HG02588 (cell line): ENCODE results near the gene SPATA31C2.
"Not testable (repeated sequence)": the region's sequence is repeated elsewhere in the genome, so short reads cannot be mapped to it uniquely, and the experiment has no call there.

Source experiments
- ATAC-seq: cut with Tn5 transposase; IDR thresholded peaks from one replicate; pipeline ENCODE4 v1.9.1; 2021; ENCODE audit warnings: mild to moderate bottlenecking, moderate library complexity; ENCODE audit not compliant: unreplicated experiment

SPATA31C2 gene

GRCh38 chr9:88138375-88138774 is at the start of gene SPATA31C2:
Gene SPATA31C2 (minus strand): TSS chr9:88138475. CDS start chr9:88138446, 29 bp downstream.
- not testable (repeated sequence) for ATAC-seq

GRCh38 chr9:88187631-88188030 is 49.4 kb upstream of the SPATA31C2 start:
- ATAC-seq: no peak

GRCh38 chr9:88186495-88187110 is 48.3 kb upstream of the SPATA31C2 start:
- no peak for ATAC-seq

- no peak for ATAC-seq
Measured at GRCh38 chr9:88184976-88185375, 46.7 kb upstream of the SPATA31C2 start.

- no peak for ATAC-seq
Measured at GRCh38 chr9:88183798-88184495, 45.7 kb upstream of the SPATA31C2 start.

GRCh38 chr9:88182501-88182900 is 44.2 kb upstream of the SPATA31C2 start:
- ATAC-seq: no peak

GRCh38 chr9:88180081-88180765 is 41.9 kb upstream of the SPATA31C2 start:
- ATAC-seq: no peak

- ATAC-seq: no peak
Measured at GRCh38 chr9:88179062-88179521, 40.8 kb upstream of the SPATA31C2 start.

- no peak for ATAC-seq
Measured at GRCh38 chr9:88178641-88179040, 40.4 kb upstream of the SPATA31C2 start.

- ATAC-seq: no peak
Measured at GRCh38 chr9:88177371-88177770, 39.1 kb upstream of the SPATA31C2 start.

- no peak for ATAC-seq
Measured at GRCh38 chr9:88174324-88174723, 36.0 kb upstream of the SPATA31C2 start.

GRCh38 chr9:88173378-88173999 is 35.2 kb upstream of the SPATA31C2 start:
- ATAC-seq: no peak

- no peak for ATAC-seq
Measured at GRCh38 chr9:88169700-88170099, 31.4 kb upstream of the SPATA31C2 start.

GRCh38 chr9:88168564-88168963 is 30.3 kb upstream of the SPATA31C2 start:
- no peak for ATAC-seq

- ATAC-seq: no peak
Measured at GRCh38 chr9:88166660-88167059, 28.4 kb upstream of the SPATA31C2 start.

- no peak for ATAC-seq
Measured at GRCh38 chr9:88164850-88165249, 26.6 kb upstream of the SPATA31C2 start.

GRCh38 chr9:88161144-88161543 is 22.9 kb upstream of the SPATA31C2 start:
- ATAC-seq: no peak

GRCh38 chr9:88143957-88144625 is 5.8 kb upstream of the SPATA31C2 start:
- ATAC-seq: no peak

GRCh38 chr9:88143179-88143578 is 4.9 kb upstream of the SPATA31C2 start:
- no peak for ATAC-seq

- not testable (repeated sequence) for ATAC-seq
Measured at GRCh38 chr9:88133552-88133951, 4.7 kb downstream of the SPATA31C2 start.

- not testable (repeated sequence) for ATAC-seq
Measured at GRCh38 chr9:88129556-88129955, 8.7 kb downstream of the SPATA31C2 start.
